Thyroid gland (tissue), 4 donors: ENCODE data around the gene DPP10.

Experiments
- POLR2A ChIP-seq, 2 donors: fragments of 450-650 bp; IDR thresholded peaks; one replicate each; pipeline ENCODE4 v1.6.1; 2017; ENCODE audit warnings: antibody characterized with exemption in 2 of 2, mild to moderate bottlenecking in 2 of 2, moderate library complexity in 1 of 2
- TF ChIP-seq, protein P1 (sequence below), 6 experiments: fragments of 200-600 bp in 3 of 6; fragments of 450-650 bp in 3 of 6; sonication (generic) in 3 of 6; IDR thresholded peaks; one replicate each; pipeline ENCODE4 v1.5.1; 2016 to 2019; ENCODE audit warnings: antibody characterized with exemption in 6 of 6, mild to moderate bottlenecking in 2 of 6, inconsistent platforms in 1 of 6, moderate library complexity in 1 of 6

DNA sequence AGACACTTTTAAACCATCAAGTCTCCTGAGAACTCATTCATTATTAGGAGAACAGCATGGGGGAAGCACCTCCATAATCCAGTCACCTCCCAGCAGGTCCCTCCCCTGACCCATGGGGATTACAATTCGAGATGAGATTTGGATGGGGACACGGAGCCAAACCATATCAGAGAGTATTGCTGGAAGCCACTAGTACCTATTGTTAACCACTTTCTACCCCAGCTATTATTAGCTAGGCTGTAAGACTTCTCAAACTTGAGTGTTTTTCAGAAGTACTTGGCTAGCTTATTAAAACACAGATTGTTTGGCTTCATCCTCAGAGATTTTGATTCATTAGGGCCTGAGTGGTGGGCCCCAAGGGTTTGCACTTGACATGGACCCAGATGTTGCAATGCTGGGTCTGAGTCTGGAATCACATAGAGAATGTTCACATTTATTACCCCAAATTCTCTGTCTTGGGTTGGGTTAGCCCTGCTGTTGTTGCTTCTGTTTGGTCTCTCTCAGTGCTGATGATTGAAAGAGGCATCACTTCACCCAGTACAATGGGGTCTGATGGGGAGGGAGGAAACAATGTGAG lies 506.9 kb downstream of the DPP10 start:
- TF ChIP-seq, protein P1, sequence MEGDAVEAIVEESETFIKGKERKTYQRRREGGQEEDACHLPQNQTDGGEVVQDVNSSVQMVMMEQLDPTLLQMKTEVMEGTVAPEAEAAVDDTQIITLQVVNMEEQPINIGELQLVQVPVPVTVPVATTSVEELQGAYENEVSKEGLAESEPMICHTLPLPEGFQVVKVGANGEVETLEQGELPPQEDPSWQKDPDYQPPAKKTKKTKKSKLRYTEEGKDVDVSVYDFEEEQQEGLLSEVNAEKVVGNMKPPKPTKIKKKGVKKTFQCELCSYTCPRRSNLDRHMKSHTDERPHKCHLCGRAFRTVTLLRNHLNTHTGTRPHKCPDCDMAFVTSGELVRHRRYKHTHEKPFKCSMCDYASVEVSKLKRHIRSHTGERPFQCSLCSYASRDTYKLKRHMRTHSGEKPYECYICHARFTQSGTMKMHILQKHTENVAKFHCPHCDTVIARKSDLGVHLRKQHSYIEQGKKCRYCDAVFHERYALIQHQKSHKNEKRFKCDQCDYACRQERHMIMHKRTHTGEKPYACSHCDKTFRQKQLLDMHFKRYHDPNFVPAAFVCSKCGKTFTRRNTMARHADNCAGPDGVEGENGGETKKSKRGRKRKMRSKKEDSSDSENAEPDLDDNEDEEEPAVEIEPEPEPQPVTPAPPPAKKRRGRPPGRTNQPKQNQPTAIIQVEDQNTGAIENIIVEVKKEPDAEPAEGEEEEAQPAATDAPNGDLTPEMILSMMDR (IDR thresholded peaks at IDR 0.05), result no peak
- no peak for TF ChIP-seq POLR2A (IDR thresholded peaks at IDR 0.05)
